GM12878 (cell line): ENCODE measurements around the gene ADD1. TPM values are rescaled to one million over a fixed set of nuclear protein-coding genes. Genes with fewer than 3 reads are reported as not detected.

Source experiments
- CTCF ChIP-seq, 3 experiments: IDR thresholded peaks in 2 of 3; conservative IDR thresholded peaks in 1 of 3; 2 replicates each; pipeline ENCODE4 v1.5.1; 2011; ENCODE audit warnings: low read depth in 3 of 3, low read length in 3 of 3, mild to moderate bottlenecking in 3 of 3, control low read depth in 2 of 3, moderate library complexity in 2 of 3, inconsistent platforms in 1 of 3, mixed read lengths in 1 of 3; ENCODE audit not compliant: control insufficient read depth in 2 of 3, insufficient read depth in 1 of 3; ENCODE audit errors: extremely low read depth in 1 of 3
- JUND ChIP-seq: IDR thresholded peaks from 2 replicates; pipeline ENCODE4 v1.6.1; 2012; ENCODE audit warnings: low read depth, mild to moderate bottlenecking, low read length, improper control_type of control experiment, moderate library complexity
- NFXL1 ChIP-seq: fragments of 450-650 bp; IDR thresholded peaks from 2 replicates; pipeline ENCODE4 v1.6.1; 2017; ENCODE audit warnings: antibody characterized with exemption, mild to moderate bottlenecking, borderline replicate concordance
- RAD21 ChIP-seq: IDR thresholded peaks from 2 replicates; pipeline ENCODE4 v1.6.1; 2011; ENCODE audit warnings: mild to moderate bottlenecking, low read depth, low read length, moderate library complexity; ENCODE audit not compliant: insufficient read depth
- RBBP5 ChIP-seq: fragments of 200-600 bp; sonication (generic); conservative IDR thresholded peaks from 2 replicates; pipeline ENCODE4 v1.6.1; 2016
- SP1 ChIP-seq: IDR thresholded peaks from one replicate; pipeline ENCODE4 v1.6.1; 2011; ENCODE audit warnings: low read depth, low read length
- polyA plus RNA-seq, 11 experiments: library from polyadenylated mRNA; depleted of rRNA in 4 of 11; unstranded in 6 of 11; stranded (reverse) in 5 of 11; fragments of >200 nt; fragmentation: Nextera tagmentation in 4 of 11; fragmentation: Illumina TruSeq in 1 of 11; extraction: Ambion mirVana in 4 of 11; extraction: Trizol in 1 of 11; gene quantifications; 1 replicate in 1 of 11; 2 replicates in 10 of 11; pipeline versions ENCODE4 v1.2.1 to v1.2.3, GENCODE V29; 2011 to 2016; ENCODE audit warnings: inconsistent platforms in 2 of 11, missing spikeins in 2 of 11, low read depth in 1 of 11
- total RNA-seq, 4 experiments: library from RNA; depleted of rRNA in 3 of 4; stranded (reverse); fragments of >200 nt in 3 of 4; fragmentation: Illumina TruSeq in 1 of 4; extraction: Trizol in 1 of 4; gene quantifications; 2 replicates each; pipeline versions ENCODE4 v1.2.1 to v1.2.3, GENCODE V29; 2013 to 2021
- TF ChIP-seq, protein P1 (sequence below): fragments of 450-650 bp; IDR thresholded peaks from 2 replicates; pipeline ENCODE4 v1.6.1; 2017; ENCODE audit warnings: mild to moderate bottlenecking, moderate library complexity
- TF ChIP-seq, protein P2 (sequence below): IDR thresholded peaks from 2 replicates; pipeline ENCODE4 v1.6.1; 2011; ENCODE audit warnings: mild to moderate bottlenecking, low read depth, low read length, moderate library complexity; ENCODE audit not compliant: insufficient replicate concordance

ADD1 gene
- total and polyA plus RNA-seq, 10 of the 15 experiments (the other 5 are each of a cell fraction or from before 2014, with no cell fraction given): 21.6 to 182 (median 105) TPM

GRCh38 chr4:2863649-2864048, 20.0 kb downstream of the ADD1 start (continued):
- TF ChIP-seq CTCF (IDR thresholded peaks at IDR 0.05 in 2 of 3, conservative IDR thresholded peaks at IDR 0.05 in 1 of 3; ENCODE audit: control insufficient read depth in 2 of 3, extremely low read depth in 1 of 3, insufficient read depth in 1 of 3, low read depth in 3 of 3, low read length in 3 of 3) (no peak), SP1 (no peak), RBBP5 (no peak), JUND (no peak), NFXL1 (no peak), RAD21 (no peak)
- TF ChIP-seq, protein P1, sequence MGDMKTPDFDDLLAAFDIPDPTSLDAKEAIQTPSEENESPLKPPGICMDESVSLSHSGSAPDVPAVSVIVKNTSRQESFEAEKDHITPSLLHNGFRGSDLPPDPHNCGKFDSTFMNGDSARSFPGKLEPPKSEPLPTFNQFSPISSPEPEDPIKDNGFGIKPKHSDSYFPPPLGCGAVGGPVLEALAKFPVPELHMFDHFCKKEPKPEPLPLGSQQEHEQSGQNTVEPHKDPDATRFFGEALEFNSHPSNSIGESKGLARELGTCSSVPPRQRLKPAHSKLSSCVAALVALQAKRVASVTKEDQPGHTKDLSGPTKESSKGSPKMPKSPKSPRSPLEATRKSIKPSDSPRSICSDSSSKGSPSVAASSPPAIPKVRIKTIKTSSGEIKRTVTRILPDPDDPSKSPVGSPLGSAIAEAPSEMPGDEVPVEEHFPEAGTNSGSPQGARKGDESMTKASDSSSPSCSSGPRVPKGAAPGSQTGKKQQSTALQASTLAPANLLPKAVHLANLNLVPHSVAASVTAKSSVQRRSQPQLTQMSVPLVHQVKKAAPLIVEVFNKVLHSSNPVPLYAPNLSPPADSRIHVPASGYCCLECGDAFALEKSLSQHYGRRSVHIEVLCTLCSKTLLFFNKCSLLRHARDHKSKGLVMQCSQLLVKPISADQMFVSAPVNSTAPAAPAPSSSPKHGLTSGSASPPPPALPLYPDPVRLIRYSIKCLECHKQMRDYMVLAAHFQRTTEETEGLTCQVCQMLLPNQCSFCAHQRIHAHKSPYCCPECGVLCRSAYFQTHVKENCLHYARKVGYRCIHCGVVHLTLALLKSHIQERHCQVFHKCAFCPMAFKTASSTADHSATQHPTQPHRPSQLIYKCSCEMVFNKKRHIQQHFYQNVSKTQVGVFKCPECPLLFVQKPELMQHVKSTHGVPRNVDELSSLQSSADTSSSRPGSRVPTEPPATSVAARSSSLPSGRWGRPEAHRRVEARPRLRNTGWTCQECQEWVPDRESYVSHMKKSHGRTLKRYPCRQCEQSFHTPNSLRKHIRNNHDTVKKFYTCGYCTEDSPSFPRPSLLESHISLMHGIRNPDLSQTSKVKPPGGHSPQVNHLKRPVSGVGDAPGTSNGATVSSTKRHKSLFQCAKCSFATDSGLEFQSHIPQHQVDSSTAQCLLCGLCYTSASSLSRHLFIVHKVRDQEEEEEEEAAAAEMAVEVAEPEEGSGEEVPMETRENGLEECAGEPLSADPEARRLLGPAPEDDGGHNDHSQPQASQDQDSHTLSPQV: no peak
- TF ChIP-seq, protein P2, sequence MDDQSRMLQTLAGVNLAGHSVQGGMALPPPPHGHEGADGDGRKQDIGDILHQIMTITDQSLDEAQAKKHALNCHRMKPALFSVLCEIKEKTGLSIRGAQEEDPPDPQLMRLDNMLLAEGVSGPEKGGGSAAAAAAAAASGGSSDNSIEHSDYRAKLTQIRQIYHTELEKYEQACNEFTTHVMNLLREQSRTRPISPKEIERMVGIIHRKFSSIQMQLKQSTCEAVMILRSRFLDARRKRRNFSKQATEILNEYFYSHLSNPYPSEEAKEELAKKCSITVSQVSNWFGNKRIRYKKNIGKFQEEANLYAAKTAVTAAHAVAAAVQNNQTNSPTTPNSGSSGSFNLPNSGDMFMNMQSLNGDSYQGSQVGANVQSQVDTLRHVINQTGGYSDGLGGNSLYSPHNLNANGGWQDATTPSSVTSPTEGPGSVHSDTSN: no peak
